IMR-90 (cell line): ENCODE measurements around the gene AHSG. TPM values are rescaled to one million over a fixed set of nuclear protein-coding genes. Genes with fewer than 3 reads are reported as not detected.

Source experiments
- ATAC-seq: fragments of 200-7000 bp; cut with Tn5 transposase; 2 replicates; pipeline ENCODE4 v1.9.1; 2020; ENCODE audit warnings: low read depth, mild to moderate bottlenecking, moderate library complexity
- BruUV-seq: library from RNA; stranded (reverse); fragments of 400-500 nt; replicated peaks from 2 replicates; lab custom pipeline; 2021; lab: Mats Ljungman, UMichigan
- CTCF ChIA-PET: fragments of 300-600 bp; formaldehyde crosslinking; extraction: SDS; loops from one replicate; lab custom pipeline; 2021; ENCODE audit warnings: antibody characterized with exemption; lab: Yijun Ruan, JAX
- POLR2A ChIA-PET: fragments of 300-600 bp; sonication (Branson Sonifier 250); formaldehyde crosslinking; loops from one replicate; lab custom pipeline; 2022; ENCODE audit warnings: antibody characterized with exemption; ENCODE audit not compliant: unreplicated experiment; lab: Charles Lee
- DNase-seq: peaks from one replicate; pipeline ENCODE4 v3.0.0; 2013
- H2AFZ ChIP-seq: replicated peaks from 2 replicates; pipeline ENCODE3; 2013; ENCODE audit warnings: low read length, mild to moderate bottlenecking; ENCODE audit not compliant: poor library complexity
- H2AK5ac ChIP-seq: 2 replicates; pipeline ENCODE4 v1.6.1; 2013; ENCODE audit warnings: low read depth, low read length, inconsistent platforms
- H2AK9ac ChIP-seq: replicated peaks from 2 replicates; pipeline ENCODE3; 2013; ENCODE audit warnings: mild to moderate bottlenecking, low read depth, low read length, moderate library complexity; ENCODE audit not compliant: poor library complexity
- H2BK120ac ChIP-seq: 2 replicates; pipeline ENCODE4 v1.6.1; 2013; ENCODE audit warnings: low read depth, low read length, inconsistent platforms
- H2BK15ac ChIP-seq: 3 replicates; pipeline ENCODE4 v1.6.1; 2013; ENCODE audit warnings: low read depth, low read length, inconsistent platforms
- H2BK20ac ChIP-seq: 2 replicates; pipeline ENCODE4 v1.6.1; 2013; ENCODE audit warnings: low read depth, mild to moderate bottlenecking, inconsistent platforms, low read length, moderate library complexity
- H2BK5ac ChIP-seq: 2 replicates; pipeline ENCODE4 v1.6.1; 2013; ENCODE audit warnings: mild to moderate bottlenecking, low read depth, low read length, inconsistent platforms; ENCODE audit not compliant: poor library complexity, severe bottlenecking
- H3K14ac ChIP-seq: replicated peaks from 2 replicates; pipeline ENCODE4 v1.6.1; 2013; ENCODE audit warnings: low read depth, low read length, inconsistent platforms
- H3K18ac ChIP-seq: 2 replicates; pipeline ENCODE4 v1.6.1; 2013; ENCODE audit warnings: low read depth, low read length, control low read depth
- H3K23ac ChIP-seq: 2 replicates; pipeline ENCODE4 v1.6.1; 2013; ENCODE audit warnings: low read depth, low read length, inconsistent platforms
- H3K27ac ChIP-seq: 2 replicates; pipeline ENCODE4 v1.5.1; 2013; ENCODE audit warnings: mild to moderate bottlenecking, control low read depth, low read length; ENCODE audit not compliant: insufficient read depth
- H3K27me3 ChIP-seq: 2 replicates; pipeline ENCODE4 v1.6.1; 2013; ENCODE audit warnings: low read length; ENCODE audit not compliant: control insufficient read depth, insufficient read depth
- H3K36me3 ChIP-seq: 2 replicates; pipeline ENCODE4 v1.6.1; 2013; ENCODE audit warnings: low read length, mixed read lengths; ENCODE audit not compliant: control insufficient read depth, insufficient read depth
- H3K4ac ChIP-seq: 2 replicates; pipeline ENCODE4 v1.6.1; 2013; ENCODE audit warnings: low read depth, low read length, inconsistent platforms
- H3K4me1 ChIP-seq: 2 replicates; pipeline ENCODE4 v1.6.1; 2013; ENCODE audit warnings: low read length, mixed read lengths; ENCODE audit not compliant: control insufficient read depth, insufficient read depth
- H3K4me2 ChIP-seq: 2 replicates; pipeline ENCODE4 v1.6.1; 2013; ENCODE audit warnings: low read depth, mild to moderate bottlenecking, control low read depth, low read length, moderate library complexity
- H3K4me3 ChIP-seq: 2 replicates; pipeline ENCODE4 v1.5.1; 2013; ENCODE audit warnings: low read depth, mild to moderate bottlenecking, control low read depth, low read length, moderate library complexity; ENCODE audit not compliant: insufficient read depth
- H3K56ac ChIP-seq: 2 replicates; pipeline ENCODE4 v1.6.1; 2013; ENCODE audit warnings: low read length, inconsistent platforms; ENCODE audit not compliant: insufficient read depth; ENCODE audit errors: extremely low read depth
- H3K79me1 ChIP-seq, 2 experiments: 2 replicates each; pipeline ENCODE4 v1.6.1; 2013; ENCODE audit warnings: low read length in 2 of 2, inconsistent platforms in 1 of 2, low read depth in 1 of 2
- H3K9ac ChIP-seq: 2 replicates; pipeline ENCODE4 v1.6.1; 2013; ENCODE audit warnings: low read depth, low read length, control low read depth
- H3K9me1 ChIP-seq: 2 replicates; pipeline ENCODE4 v1.6.1; 2013; ENCODE audit warnings: low read length, inconsistent platforms; ENCODE audit not compliant: insufficient read depth
- H3K9me3 ChIP-seq: 2 replicates; pipeline ENCODE4 v1.6.1; 2013; ENCODE audit warnings: low read length; ENCODE audit not compliant: control insufficient read depth, insufficient read depth
- H4K20me1 ChIP-seq: 2 replicates; pipeline ENCODE4 v1.6.1; 2013; ENCODE audit warnings: low read length, inconsistent platforms; ENCODE audit not compliant: insufficient read depth
- H4K5ac ChIP-seq: 2 replicates; pipeline ENCODE4 v1.6.1; 2013; ENCODE audit warnings: mild to moderate bottlenecking, low read depth, low read length, control low read depth
- H4K8ac ChIP-seq, 2 experiments: 2 replicates each; pipeline ENCODE4 v1.6.1; 2013; ENCODE audit warnings: low read depth in 2 of 2, low read length in 2 of 2, control low read depth in 1 of 2, inconsistent platforms in 1 of 2
- H4K91ac ChIP-seq: 2 replicates; pipeline ENCODE4 v1.6.1; 2013; ENCODE audit warnings: low read depth, low read length, inconsistent platforms; ENCODE audit not compliant: insufficient read depth
- BHLHE40 ChIP-seq: fragments of 150-350 bp; IDR thresholded peaks from 2 replicates; pipeline ENCODE4 v1.6.1; 2016; ENCODE audit warnings: mild to moderate bottlenecking, low read depth, low read length
- CHD1 ChIP-seq: IDR thresholded peaks from 2 replicates; pipeline ENCODE4 v1.6.1; 2012; ENCODE audit warnings: low read depth, low read length, improper control_type of control experiment
- RAD21 ChIP-seq: IDR thresholded peaks from 2 replicates; pipeline ENCODE4 v1.6.1; 2012; ENCODE audit warnings: low read length, improper control_type of control experiment
- SMC3 ChIP-seq: fragments of 150-350 bp; IDR thresholded peaks from 2 replicates; pipeline ENCODE4 v1.6.1; 2016; ENCODE audit warnings: low read depth, mild to moderate bottlenecking, antibody characterized with exemption, low read length, moderate library complexity
- WGBS, 2 experiments: methylation state at CpG; one replicate each; pipeline versions ENCODE4 v1.1.5 to v1.1.7; 2013; ENCODE audit warnings: missing lambda C conversion rate in 2 of 2; ENCODE audit not compliant: insufficient read length in 1 of 2; ENCODE audit errors: extremely low coverage in 2 of 2; 5-methylcytosine and 5-hydroxymethylcytosine counted together
- dilution Hi-C: fragments of 300-500 bp; cut with HindIII; formaldehyde crosslinking; loops from one replicate; pipeline ENCODE4 v1.14.3; 2018; ENCODE audit warnings: low sequenced_read_pairs; ENCODE audit not compliant: unreplicated experiment
- in situ Hi-C: fragments of 300-500 bp; cut with MboI; formaldehyde crosslinking; loops from 3 replicates; pipeline ENCODE4 v1.14.3; 2019; ENCODE audit warnings: low sequenced_read_pairs, inconsistent platforms, mixed read lengths
- intact Hi-C: fragments of 100-400 bp; cut with micrococcal nuclease; formaldehyde crosslinking; loops from 2 replicates; pipeline ENCODE4 v1.10.0; 2022
- polyA plus RNA-seq, 3 experiments: library from polyadenylated mRNA; depleted of rRNA; stranded (reverse); fragments of >200 nt; gene quantifications; 2 replicates each; pipeline ENCODE4 v1.2.3, GENCODE V29; 2012; ENCODE audit warnings: low replicate concordance in 1 of 3
- total RNA-seq: library from RNA; depleted of rRNA; stranded (reverse); fragments of >200 nt; gene quantifications from 2 replicates; pipeline ENCODE4 v1.2.3, GENCODE V29; 2012
- TF ChIP-seq, protein P1 (sequence below): fragments of 150-350 bp; IDR thresholded peaks from 2 replicates; pipeline ENCODE4 v1.6.1; 2017; ENCODE audit warnings: mild to moderate bottlenecking, antibody characterized with exemption, low read length, low read depth
- TF ChIP-seq, protein P2 (sequence below): fragments of 150-350 bp; IDR thresholded peaks from 2 replicates; pipeline ENCODE4 v1.6.1; 2016; ENCODE audit warnings: low read depth, mild to moderate bottlenecking, low read length, moderate library complexity, borderline replicate concordance

The AHSG gene
- total and polyA plus RNA-seq, 2 of the 4 experiments (the other 2 are of a cell fraction): not detected

DNA sequence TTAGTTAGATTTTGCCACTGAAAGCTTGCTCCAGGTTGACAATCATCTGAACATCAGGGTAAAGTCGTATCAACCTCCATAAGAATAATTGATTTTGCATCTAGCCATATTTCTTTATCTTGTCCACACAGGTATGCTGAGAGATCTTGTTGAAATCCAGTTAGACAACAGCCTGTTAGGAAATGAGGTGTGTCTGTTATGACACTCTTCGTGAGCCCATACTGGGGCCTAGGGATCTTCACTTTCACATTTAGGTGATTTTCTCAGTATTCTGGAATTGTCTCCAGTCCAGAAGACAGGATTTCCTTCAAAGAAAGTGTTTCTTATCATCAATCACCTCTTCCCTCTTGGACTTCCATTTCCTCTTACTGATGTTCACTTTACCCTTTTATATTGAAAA, 24.2 kb upstream of the AHSG start:
- no peak for DNase-seq
- Histone ChIP-seq H4K20me1 (no peaks in the 10 kb centered on the region), H2AK9ac (no peak overlapping the region), H3K27me3 (peaks cover 3% of the 10 kb centered on the region; the same call in 1 of the 2 replicates), H3K18ac (no peak overlapping the region), H3K4me1 (no peaks in the 10 kb centered on the region; the same call in 1 of the 2 replicates), H3K36me3 (peaks cover 6% of the 10 kb centered on the region), H3K9me1 (no peaks in the 10 kb centered on the region), H2AFZ (no peak overlapping the region), H3K4me2 (no peak overlapping the region), H3K4me3 (no peak overlapping the region), H3K9ac (no peak overlapping the region), H3K4ac (no peak overlapping the region), H2BK15ac (no peak overlapping the region), H2BK20ac (no peak overlapping the region), H3K14ac (no peak overlapping the region), H2BK120ac (no peak overlapping the region), H2AK5ac (no peak overlapping the region), H4K5ac (no peak overlapping the region), H4K91ac (no peak overlapping the region), H3K9me3 (no peaks in the 10 kb centered on the region), H3K27ac (no peak overlapping the region), H3K56ac (no peak overlapping the region), H3K79me1 (no peaks in the 10 kb centered on the region), H3K23ac (no peak overlapping the region), H2BK5ac (no peak overlapping the region), H4K8ac (no peak overlapping the region)
- 57% methylated on average over 1 of the region's 2 CpGs; no CpG with 5 or more reads in 1 of the 2 experiments for WGBS, 2 experiments
- BruUV-seq: no TSS peak
- TF ChIP-seq CHD1 (no peak), RAD21 (no peak), BHLHE40 (no peak), SMC3 (no peak)
- TF ChIP-seq, protein P1, sequence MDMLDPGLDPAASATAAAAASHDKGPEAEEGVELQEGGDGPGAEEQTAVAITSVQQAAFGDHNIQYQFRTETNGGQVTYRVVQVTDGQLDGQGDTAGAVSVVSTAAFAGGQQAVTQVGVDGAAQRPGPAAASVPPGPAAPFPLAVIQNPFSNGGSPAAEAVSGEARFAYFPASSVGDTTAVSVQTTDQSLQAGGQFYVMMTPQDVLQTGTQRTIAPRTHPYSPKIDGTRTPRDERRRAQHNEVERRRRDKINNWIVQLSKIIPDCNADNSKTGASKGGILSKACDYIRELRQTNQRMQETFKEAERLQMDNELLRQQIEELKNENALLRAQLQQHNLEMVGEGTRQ: no peak
- TF ChIP-seq, protein P2, sequence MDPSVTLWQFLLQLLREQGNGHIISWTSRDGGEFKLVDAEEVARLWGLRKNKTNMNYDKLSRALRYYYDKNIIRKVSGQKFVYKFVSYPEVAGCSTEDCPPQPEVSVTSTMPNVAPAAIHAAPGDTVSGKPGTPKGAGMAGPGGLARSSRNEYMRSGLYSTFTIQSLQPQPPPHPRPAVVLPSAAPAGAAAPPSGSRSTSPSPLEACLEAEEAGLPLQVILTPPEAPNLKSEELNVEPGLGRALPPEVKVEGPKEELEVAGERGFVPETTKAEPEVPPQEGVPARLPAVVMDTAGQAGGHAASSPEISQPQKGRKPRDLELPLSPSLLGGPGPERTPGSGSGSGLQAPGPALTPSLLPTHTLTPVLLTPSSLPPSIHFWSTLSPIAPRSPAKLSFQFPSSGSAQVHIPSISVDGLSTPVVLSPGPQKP: no peak
- no peak for ATAC-seq
- in situ Hi-C loops (no loop called here), dilution Hi-C loops (no loop called here), intact Hi-C loops (no loop called here)
- CTCF ChIA-PET: interaction anchor here (0.6 kb wide), 1 partner anchor 26 kb away, joined by 3 read pairs; no protein-coding TSS in a partner anchor
- POLR2A ChIA-PET: no interaction called here
